HG03378 (cell line): Measurements from ENCODE around the gene SARNP.
"Not testable (repeated sequence)": the region's sequence is repeated elsewhere in the genome, so short reads cannot be mapped to it uniquely, and the experiment has no call there.

Source experiments
- ATAC-seq: cut with Tn5 transposase; IDR thresholded peaks from one replicate; pipeline ENCODE4 v1.9.1; 2021; ENCODE audit warnings: mild to moderate bottlenecking, moderate library complexity; ENCODE audit not compliant: unreplicated experiment

The SARNP gene

DNA sequence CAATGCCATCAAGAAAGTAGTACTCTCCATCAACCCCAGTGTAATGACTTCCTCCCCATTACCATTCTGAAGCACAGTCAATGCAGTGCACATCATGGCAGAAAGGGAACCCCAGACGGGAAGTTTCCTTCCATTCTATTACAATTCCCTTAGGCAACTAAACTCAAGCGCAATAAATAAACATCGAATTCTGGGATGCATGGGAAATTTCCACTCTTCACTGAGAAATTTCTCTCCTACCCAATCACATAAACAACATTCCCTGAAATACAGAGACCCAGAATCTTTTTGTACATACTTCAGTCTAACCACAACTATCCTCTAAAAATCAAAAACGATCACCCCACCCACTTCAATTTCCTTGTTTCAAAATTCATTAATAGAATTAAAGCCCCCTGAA is 20.0 kb downstream of the SARNP start:
- ATAC-seq = no peak

GRCh38 chr12:55797068-55797467 is 20.5 kb downstream of the SARNP start:
- no peak for ATAC-seq

DNA sequence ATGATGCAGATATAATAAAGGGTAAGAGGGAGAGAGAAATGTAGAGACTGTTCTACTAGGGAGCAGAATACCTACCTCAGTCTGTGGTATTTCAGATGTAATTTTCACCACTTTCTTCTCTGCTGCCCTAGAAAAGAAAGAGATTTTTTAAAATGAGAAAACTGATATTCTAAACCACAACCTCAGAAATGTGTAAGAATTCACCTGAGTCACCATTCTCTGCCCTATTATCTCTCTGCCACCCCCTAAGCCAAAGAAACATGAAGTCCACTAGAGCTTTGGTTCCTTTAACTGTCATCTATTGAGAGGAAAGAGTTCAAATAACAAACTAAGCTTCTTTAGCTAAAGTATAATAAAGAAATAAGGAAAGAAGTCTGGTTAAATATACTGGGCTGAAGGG is 21.6 kb downstream of the SARNP start:
- no peak for ATAC-seq

DNA sequence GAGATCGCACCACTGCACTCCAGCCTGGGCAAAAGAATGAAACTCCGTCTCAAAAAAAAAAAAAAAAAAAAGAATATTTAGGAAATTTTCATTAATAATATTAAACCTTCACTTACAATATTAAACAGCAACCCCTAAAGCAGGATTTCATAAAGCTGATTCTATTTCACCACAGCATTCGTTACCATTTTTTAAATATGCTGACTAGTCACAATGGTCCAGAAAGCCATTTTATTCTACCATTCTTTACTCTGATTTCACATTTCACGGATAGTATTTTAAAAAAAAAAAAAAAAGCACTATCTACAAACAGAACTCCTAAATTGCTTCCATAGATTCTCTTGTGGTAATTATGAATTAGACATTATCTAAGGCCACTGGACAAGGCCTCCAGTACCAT is 27.6 kb downstream of the SARNP start:
- no peak for ATAC-seq

- ATAC-seq = no peak
Measured at GRCh38 chr12:55789171-55789570, 28.4 kb downstream of the SARNP start.

GRCh38 chr12:55788546-55788945 is 29.0 kb downstream of the SARNP start:
- ATAC-seq = no peak

GRCh38 chr12:55780685-55781084 is 36.8 kb downstream of the SARNP start:
- no peak for ATAC-seq

DNA sequence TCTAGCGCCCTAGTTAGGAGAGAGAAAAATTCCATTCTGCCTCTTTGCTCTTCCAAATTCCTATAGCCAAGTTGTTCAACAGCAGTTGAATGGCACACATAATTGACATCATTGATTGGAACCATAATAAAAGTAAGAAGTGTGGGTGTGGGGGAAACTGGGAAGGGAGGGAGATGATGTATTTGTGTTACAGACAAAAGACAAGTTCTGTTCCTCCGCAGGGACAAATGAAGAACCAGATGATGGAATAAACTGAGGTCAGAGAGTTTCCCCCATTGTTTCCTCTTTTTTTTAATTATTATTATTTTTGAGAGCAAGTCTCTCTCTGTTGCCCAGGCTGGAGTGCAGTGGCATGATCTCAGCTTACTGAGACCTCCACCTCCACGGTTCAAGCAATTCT is 39.7 kb downstream of the SARNP start:
- ATAC-seq = no peak

DNA sequence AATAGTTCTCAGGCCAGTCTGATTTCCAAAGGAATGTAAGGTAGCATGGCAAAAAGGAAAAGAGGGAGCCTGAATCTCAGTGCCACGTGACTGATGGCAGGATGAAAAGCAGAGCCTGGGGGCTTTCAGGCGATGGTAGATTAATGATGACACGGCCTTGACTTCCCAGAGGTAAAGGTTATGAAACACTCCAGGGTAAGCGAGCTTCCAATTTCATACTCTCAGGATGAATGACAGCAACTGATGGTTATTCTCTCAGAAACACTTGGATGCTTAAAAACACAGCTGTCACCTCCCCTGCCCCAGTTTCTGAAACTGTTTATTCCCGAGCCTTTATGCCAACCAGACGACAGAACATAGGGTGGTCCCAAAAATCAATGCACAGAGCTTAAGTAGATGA is 45.8 kb downstream of the SARNP start:
- ATAC-seq = no peak

GRCh38 chr12:55767156-55767555 is 50.4 kb downstream of the SARNP start:
- no peak for ATAC-seq

- no peak for ATAC-seq
Measured at GRCh38 chr12:55765736-55766290, 51.7 kb downstream of the SARNP start.

GRCh38 chr12:55762646-55763045 is 54.9 kb downstream of the SARNP start:
- ATAC-seq = no peak

GRCh38 chr12:55760663-55761062 is 56.9 kb downstream of the SARNP start:
- no peak for ATAC-seq

- ATAC-seq = not testable (repeated sequence)
Measured at GRCh38 chr12:55758575-55758974, 58.9 kb downstream of the SARNP start.

- ATAC-seq = no peak
Measured at GRCh38 chr12:55757701-55758100, 59.8 kb downstream of the SARNP start.

DNA sequence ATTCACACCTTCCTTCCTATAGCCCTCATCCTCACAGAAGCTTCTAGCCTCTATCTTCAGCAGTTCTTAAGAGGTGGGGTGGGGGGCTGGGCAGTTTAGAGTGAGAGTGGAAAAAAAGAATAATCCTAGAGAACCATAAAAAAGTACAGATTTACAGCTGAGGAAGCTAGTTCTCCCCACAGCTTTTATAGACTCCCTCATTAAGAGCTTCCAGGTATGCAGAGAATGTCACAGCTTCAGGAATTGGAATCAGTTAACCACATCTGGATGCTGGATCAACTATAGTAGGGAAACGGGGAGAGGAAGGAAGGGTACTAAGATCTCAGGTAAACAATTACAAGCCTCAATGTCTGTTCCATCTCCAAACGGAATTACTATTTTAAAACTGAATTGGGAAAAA is 62.3 kb downstream of the SARNP start:
- no peak for ATAC-seq

- no peak for ATAC-seq
Measured at GRCh38 chr12:55748230-55748993, 69.1 kb downstream of the SARNP start.

DNA sequence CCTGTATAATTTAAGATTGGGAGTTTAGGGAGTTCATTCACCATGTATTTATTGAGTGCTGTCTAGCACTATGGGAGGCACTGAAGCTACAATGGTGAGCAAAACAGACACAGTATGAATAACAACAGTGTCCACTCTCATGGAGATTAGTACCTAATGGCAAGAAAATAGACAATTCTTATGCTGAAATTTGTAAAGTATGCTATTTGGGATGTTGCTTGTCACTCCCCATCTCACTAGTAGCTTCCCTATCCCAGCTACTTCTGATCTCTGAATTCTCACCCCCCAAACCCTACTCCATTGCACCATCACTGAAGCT is 70.7 kb downstream of the SARNP start:
- no peak for ATAC-seq

DNA sequence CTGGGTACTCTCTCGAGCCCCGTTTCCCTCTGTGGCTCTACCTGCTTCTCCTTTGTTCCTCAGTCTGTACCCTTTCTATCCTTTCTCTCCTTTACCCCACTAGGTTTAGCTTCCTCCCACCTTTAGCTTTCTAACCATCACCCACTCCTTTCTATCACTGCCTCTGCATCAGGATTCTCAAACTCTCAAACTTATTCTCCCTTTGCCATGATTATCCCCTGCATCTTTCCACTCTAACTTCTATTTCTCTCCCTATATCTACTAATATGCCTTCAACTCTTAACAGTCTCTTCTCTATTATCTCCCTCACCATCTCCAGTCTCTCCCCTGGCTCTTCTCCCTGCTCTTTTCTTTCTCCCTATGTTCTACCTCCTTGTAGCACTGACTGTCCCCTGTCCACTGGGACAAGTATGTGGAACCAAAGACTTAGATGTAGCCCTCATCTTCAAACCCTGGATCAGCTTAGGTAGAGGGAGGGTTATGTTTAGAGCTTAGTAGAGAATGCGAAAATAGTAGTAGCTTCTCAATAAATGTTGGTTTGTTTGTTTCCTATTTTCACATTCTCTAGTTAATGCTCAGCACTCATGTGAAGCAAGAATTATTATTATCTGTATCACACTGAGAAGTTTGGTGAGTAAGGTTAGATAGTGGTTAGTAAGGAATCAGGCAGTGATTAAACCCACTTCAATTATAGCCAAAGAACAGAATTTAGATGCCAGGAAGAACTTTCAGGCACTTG is 71.2 kb downstream of the SARNP start:
- no peak for ATAC-seq

DNA sequence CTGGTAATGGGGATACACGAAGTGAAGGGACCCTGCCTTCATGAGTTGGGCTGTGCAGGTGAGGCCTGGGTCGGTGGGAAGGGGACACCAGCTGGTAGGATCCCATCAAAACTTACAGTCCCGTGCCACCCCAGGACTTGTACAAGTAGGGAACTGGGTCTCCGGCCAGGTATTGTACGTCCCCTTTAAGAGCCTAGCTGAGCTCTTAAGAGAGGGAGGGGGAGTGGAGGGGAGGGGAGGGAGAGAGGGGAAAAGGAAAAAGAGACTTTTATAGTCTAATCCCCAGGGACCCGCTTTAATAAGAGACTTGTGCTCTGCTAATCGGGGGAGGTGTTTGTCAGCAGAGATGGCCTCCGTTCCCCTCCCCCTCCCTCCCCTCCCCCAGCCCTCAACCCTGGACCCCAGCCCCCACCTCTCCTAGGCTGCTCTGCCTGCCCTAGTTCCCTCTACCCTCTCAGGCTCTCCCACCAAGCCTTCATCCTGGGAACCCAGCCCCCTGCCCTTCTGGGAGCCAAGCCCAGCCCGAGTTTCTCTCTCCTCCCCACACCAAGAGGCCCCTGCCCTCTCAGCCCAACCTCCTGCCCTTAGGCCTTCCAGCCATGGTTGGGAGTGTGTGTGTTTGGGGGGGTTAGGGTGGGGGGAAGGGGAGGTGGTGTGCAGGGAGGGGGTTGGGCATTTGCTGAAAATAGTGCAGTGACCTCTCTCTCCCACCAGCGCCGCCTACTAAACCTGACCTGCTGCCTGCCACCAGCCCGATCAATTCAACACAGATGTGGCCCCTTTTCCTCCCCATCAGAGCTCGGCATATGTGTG is 72.0 kb downstream of the SARNP start:
- no peak for ATAC-seq

DNA sequence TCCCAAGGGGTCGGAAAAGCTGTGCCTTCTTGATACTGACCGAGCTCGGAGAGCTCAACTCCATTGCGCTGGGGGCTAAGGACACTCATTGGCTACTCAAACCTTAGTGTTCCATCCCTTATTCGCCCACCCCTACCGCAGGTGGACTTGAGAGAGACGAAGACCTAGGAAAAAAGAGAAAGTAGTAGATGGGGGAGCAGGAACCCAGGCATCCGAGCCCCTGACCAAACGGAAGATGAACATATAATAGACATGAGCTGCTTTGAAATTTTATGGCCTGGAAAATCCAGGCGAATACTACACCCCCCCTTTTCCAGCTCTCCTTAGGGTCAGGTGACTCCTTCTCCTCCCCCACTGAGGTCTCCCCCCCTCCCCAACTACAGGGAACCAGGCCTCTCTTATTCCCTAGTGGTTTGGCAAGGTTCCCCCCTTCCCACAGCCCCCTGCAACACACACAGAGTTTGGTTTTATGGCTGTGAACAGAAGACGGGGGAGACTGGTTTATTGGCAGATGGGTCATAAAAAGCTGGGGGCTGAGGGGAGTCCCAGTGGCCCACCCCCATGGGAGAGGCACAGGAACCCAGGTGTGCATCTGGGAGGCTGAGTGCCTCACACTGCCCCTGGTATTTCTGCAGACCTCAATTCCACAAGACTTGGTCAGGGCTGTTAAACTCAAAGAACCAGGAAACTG is 73.0 kb downstream of the SARNP start:
- ATAC-seq = no peak
